ENCODE measurements around the gene CEP104.

Gene CEP104

DNA sequence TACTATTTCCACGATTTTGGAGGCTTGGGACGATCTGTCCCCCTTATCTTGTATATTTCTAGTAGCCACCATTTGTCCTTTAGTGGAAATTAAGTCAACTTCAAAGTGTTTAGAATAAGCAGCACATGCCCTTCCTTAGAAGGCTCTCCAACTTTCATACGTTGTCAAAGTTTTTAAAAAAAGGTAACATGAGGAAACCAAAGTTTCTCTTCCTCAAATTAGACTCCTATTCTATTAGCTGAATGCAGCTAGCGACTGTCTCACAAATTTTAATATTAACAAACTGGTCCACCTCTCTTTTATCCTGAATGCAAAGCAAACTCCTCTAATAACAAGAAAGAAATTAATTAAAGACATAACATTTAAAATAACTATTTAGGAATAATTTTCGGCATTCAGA is 36.2 kb upstream of the CEP104 start:
- no peak for DNase-seq

- DNase-seq: no peak
These were observed 35.7 kb upstream of the CEP104 start for GRCh38 chr1:3892748-3893147.

- no peak for DNase-seq
These were observed 34.4 kb upstream of the CEP104 start for GRCh38 chr1:3891329-3891865.

GRCh38 chr1:3890389-3891328 is 33.6 kb upstream of the CEP104 start:
- DNase-seq: no peak

- no peak for DNase-seq
These were observed 32.9 kb upstream of the CEP104 start for GRCh38 chr1:3889936-3890335.

- no peak for DNase-seq
These were observed 31.3 kb upstream of the CEP104 start for GRCh38 chr1:3888301-3888700.

DNA sequence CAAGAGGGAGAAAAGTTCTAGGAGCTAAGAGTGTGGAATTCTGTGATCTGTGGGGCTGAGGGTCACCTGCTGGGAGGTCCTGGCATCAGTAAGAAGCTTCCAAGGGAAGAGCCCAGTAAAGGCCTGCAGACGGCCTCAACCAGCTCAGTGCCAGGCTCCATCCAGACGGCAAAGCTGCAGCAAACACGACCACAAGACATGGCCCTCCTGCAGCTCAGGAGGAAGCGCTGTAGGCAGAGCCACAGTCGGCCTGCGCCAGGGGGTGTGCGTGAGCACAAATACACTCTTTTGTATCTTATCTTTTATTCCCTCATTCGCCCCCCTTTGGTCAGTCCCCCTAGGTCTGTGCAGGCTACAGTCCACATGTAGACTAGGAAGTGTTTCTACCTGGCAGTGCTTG is 29.7 kb upstream of the CEP104 start:
- no peak for DNase-seq

DNA sequence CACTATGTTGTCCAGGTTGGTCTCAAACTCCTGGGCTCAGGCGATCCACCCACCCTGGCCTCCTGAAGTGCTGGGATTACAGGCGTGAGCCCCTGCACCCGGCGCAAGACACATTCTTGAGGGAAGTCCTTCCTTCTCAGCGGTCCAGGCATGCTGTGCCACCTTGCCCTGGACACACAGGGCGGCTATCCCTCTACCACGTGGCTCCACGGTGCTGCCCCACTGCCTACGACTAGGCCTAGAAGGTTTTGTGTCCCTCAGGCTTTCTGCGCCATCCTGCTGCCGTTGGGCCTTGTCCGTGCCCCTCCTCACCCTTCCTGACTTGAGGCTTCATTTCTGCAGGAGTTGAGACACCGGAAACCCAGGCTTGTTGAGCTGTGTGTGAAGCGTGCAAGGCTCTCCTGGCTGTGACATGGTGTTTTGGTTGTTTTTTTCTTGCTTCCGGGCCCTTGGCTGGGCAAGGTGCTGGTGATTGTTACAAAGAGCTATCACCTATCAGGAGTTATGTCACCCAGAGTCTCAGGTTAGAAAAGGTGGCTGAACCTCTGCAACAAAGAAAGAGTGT is 29.2 kb upstream of the CEP104 start:
- DNase-seq: no peak

DNA sequence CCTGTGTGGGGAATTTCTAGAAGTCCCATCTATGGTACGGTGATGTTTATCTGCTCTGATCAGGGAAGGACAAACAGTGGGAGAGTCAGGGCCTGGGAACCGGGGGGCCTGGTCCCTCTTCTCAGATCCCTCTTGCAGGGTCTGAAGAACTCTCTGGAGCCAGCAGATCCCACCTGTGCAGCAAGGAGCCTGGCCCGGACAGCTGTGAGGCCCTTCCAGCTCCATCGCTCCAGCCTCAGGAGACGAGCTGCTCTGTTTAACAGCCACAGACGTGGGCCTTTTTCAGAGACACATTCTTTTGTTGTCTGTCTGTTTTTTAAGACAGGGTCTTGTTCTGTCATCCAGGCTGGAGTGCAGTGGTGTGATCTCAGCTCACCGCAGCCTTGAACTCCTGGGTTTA is 28.6 kb upstream of the CEP104 start:
- no peak for DNase-seq

GRCh38 chr1:3884966-3885365 is 28.0 kb upstream of the CEP104 start:
- no peak for DNase-seq

GRCh38 chr1:3883194-3883925 is 26.3 kb upstream of the CEP104 start:
- DNase-seq: no peak

GRCh38 chr1:3881193-3881480 is 24.1 kb upstream of the CEP104 start:
- DNase-seq: no peak

DNA sequence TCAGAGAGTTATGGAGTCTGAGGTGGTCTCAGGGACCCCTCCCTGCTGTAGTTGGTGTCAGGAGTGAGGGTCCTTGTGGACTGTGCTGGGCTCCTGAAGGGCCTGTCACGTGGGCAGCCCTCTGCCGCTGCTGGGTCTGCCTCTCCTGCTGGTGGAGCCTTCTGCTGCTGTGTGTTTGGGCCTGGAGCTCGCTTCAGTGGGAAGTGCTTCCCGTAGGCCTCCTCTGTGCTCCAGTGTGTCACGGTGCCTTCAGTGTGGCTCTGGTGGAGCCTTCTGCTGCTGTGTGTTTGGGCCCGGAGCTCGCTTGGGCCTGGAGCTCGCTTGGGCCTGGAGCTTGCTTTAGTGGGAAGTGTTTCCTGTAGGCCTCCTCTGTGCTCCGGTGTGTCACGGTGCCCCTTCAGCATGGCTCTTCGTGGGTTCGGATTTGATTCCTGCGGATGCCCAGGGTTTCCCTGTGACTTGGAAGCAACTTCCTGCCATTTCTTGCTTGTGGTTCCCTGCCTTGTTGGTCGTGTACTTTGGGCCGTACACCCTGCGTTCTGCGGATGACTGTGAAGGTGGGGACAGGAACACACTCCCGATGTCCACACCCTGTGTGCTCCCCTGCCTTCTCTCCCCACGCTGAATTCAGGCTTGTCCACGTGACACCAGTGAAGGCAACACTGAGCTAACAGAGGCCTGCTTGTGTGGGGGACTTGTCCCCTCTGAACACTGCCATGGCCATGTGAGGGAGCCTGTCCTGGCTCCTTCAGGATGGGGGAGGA is 23.6 kb upstream of the CEP104 start:
- no peak for DNase-seq

DNA sequence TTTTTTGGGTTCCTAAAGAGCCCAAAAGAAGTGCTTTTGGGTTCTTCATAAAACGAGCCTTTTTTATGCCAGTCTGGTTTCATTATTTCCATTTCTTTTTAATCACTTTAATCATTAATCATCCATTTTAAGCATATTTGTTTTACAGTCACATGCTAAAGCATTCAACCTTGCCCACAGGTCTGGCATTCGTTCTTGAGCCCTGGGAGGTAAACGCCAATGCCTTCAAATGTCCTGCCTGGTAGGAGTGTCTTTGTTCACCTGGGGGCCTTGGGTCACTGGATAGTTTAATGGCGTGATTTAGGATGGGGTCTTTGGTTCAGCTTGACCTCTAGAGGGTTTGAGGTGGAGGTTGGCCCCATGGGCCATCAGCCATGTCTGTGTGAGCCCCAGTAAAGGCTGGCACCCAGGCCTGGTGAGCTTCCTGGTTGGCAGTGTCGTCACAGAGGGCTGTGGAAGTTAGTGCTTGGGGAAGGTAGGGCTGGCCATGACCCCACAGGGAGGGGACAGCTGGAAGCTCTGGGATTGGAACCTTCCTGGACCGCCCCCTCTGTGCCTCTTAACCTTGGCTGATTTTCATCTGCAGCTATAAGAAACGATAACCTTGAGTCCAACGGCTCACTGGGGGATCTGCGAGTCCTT is 22.9 kb upstream of the CEP104 start:
- DNase-seq: no peak

GRCh38 chr1:3879099-3879498 is 22.1 kb upstream of the CEP104 start:
- DNase-seq: no peak

- no peak for DNase-seq
These were observed 19.7 kb upstream of the CEP104 start for GRCh38 chr1:3876716-3877115.

- DNase-seq: no peak
These were observed 17.7 kb upstream of the CEP104 start for GRCh38 chr1:3874736-3875135.

- DNase-seq: no peak
These were observed 15.5 kb upstream of the CEP104 start for GRCh38 chr1:3872546-3872945.

DNA sequence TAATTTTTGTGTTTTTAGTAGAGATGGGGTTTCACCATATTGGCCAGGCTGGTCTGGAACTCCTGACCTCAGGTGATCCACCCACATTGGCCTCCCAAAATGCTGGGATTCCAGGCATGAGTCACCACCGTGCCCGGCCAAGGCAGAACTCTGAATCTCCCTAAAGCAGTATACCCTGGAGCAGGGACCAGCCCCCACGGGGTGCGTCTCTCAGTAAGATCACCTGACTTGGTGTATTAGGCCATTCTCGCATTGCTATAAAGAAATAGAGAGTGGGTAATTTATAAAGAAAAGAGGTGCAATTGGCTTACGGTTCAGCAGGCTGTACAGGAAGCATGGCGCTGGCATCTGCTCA is 14.4 kb upstream of the CEP104 start:
- DNase-seq: no peak

DNA sequence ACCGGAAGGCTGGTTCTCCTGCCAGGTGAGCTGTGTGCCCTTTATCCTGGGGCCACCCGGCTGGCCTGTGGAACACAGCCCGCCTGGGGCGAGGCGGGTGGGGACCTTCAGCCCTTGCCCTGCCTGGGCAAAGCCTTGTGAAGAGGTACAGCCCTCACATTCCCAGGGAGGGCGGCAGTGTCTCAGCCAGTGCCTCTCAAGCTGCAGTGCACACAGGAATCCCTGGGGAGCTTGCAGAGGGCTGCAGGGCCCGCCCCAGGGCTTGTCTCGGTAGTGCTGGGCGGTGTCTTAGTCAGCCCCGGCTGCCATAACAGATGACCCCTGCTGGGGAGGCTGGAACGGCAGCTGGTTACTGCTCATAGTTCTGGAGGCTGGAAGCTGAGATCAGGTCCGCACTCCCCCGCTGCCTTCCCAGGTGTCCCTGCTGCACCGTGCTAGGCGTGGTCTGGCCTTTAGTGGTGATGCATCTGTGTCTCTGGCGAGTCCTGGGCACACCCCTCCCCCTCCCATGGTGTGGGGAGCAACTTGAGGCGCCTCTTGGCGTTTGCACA is 12.8 kb upstream of the CEP104 start:
- no peak for DNase-seq

DNA sequence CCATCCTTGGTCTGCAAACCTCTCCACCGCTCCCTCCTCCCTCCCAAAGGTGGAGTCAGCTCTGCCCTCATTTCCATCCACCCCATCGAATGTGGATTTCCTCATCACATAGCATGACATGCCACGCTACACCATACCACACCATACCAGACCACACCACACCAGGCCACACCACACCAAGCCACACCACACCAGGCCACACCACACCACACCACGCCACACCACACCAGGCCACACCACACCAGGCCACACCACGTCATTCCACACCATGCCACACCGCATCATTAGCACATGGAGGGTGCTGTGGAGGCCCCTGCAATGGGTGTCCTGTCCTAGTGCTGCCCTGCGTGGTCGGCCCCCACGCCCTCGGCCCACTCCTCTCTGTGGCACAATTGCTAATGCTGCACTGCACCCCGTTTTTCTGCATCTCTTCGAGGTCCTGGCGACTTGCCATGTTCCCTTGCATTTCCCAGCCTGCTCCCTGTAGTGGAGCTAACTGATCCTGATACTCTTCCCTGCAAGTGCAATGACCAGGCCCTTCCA is 11.5 kb upstream of the CEP104 start:
- DNase-seq: no peak

DNA sequence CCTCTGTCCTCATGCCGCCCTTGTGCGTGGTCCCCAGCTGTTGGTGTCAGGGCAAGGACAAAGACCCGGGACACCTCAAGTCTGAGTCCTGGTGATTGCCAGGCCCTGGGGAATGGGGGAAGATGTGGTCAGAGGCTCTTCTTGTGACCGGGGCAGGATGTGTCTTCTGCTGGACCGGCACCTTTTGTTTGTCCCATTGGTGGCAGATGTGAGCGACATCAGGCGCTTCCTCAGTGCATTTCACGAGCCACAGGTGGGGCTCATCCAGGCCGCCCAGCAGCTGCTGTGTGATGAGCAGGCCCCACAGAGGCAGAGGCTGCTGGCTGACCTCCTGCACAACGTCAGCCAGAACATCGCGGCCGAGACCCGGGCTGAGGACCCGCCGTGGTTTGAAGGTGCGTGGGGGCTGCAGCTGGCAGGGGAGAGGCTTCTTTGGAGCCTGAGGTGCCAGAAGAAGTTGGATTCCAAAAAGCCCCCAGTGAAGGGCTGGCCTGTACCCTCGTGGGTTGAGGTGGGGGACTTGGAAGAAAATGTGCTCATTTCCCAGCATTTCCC is 8.7 kb upstream of the CEP104 start:
- no peak for DNase-seq
